HEK293 (cell line): ENCODE results near the gene MAP1LC3B2.
A peak's percentile ranks its signal among the peaks of the same experiment; 100 is the strongest.
"Not testable (repeated sequence)": the region's sequence is repeated elsewhere in the genome, so short reads cannot be mapped to it uniquely, and the experiment has no call there.

Experiments
- CTCF ChIA-PET: fragments of 350-600 bp; formaldehyde crosslinking; extraction: SDS; loops from one replicate; lab custom pipeline; 2021; ENCODE audit warnings: antibody characterized with exemption; lab: Yijun Ruan, JAX
- POLR2A ChIA-PET: fragments of 300-600 bp; formaldehyde crosslinking; extraction: SDS; loops from one replicate; lab custom pipeline; 2020; ENCODE audit warnings: antibody characterized with exemption, inconsistent platforms; lab: Yijun Ruan, JAX
- H3K27ac ChIP-seq: fragments of 200-500 bp; sonication (Bioruptor generic); 2 replicates; pipeline ENCODE4 v1.5.1; 2014; ENCODE audit warnings: low read depth, low read length, control low read depth, inconsistent platforms; ENCODE audit errors: extremely low read depth
- H3K36me3 ChIP-seq, 2 experiments: fragments of 200-500 bp in 1 of 2; sonication (Bioruptor generic) in 1 of 2; 1 replicate in 1 of 2; 2 replicates in 1 of 2; pipeline ENCODE4 v1.5.1; 2014 to 2017; ENCODE audit warnings: inconsistent platforms in 2 of 2, low read length in 2 of 2; ENCODE audit not compliant: control insufficient read depth in 2 of 2, insufficient read depth in 1 of 2
- H3K4me1 ChIP-seq: fragments of 200-500 bp; sonication (Bioruptor generic); 2 replicates; pipeline ENCODE4 v1.5.1; 2014; ENCODE audit warnings: mild to moderate bottlenecking, low read length, inconsistent platforms; ENCODE audit not compliant: control insufficient read depth, insufficient read depth
- H3K4me3 ChIP-seq: 2 replicates; pipeline ENCODE4 v1.5.1; 2011; ENCODE audit warnings: low read depth, mild to moderate bottlenecking, control low read depth, low read length, moderate library complexity
- H3K9me3 ChIP-seq: fragments of 200-500 bp; sonication (Bioruptor generic); 2 replicates; pipeline ENCODE4 v1.5.1; 2014; ENCODE audit warnings: low read depth, low read length, inconsistent platforms; ENCODE audit not compliant: control insufficient read depth, insufficient read depth
- BCL11B ChIP-seq: fragments of 450-650 bp; formaldehyde crosslinking; IDR thresholded peaks from 2 replicates; pipeline ENCODE4 v1.5.1; 2016; ENCODE audit warnings: low read depth, missing biosample characterization, missing genetic modification characterization
- GLI4 ChIP-seq: fragments of 450-650 bp; formaldehyde crosslinking; IDR thresholded peaks from 2 replicates; pipeline ENCODE4 v1.5.1; 2016; ENCODE audit warnings: missing biosample characterization, missing genetic modification characterization
- HOXD13 ChIP-seq: sonication (generic); formaldehyde crosslinking; IDR thresholded peaks from 2 replicates; pipeline ENCODE4 v1.8.0; 2022; ENCODE audit warnings: missing genetic modification reagents, borderline replicate concordance
- KLF8 ChIP-seq: fragments of 450-650 bp; formaldehyde crosslinking; IDR thresholded peaks from 2 replicates; pipeline ENCODE4 v1.5.1; 2016; ENCODE audit warnings: missing biosample characterization, missing genetic modification characterization
- SCRT1 ChIP-seq: fragments of 450-650 bp; formaldehyde crosslinking; IDR thresholded peaks from 2 replicates; pipeline ENCODE4 v1.5.1; 2016; ENCODE audit warnings: missing biosample characterization, missing genetic modification characterization, borderline replicate concordance
- ZNF121 ChIP-seq: fragments of 450-650 bp; formaldehyde crosslinking; IDR thresholded peaks from 2 replicates; pipeline ENCODE4 v1.5.1; 2016; ENCODE audit warnings: missing biosample characterization, missing genetic modification characterization
- ZNF133 ChIP-seq: fragments of 450-650 bp; formaldehyde crosslinking; IDR thresholded peaks from 2 replicates; pipeline ENCODE4 v1.5.1; 2016; ENCODE audit warnings: missing biosample characterization, missing genetic modification characterization
- ZNF211 ChIP-seq: fragments of 450-650 bp; formaldehyde crosslinking; IDR thresholded peaks from 2 replicates; pipeline ENCODE4 v1.5.1; 2016; ENCODE audit warnings: low read depth, missing biosample characterization, missing genetic modification characterization
- ZNF221 ChIP-seq: fragments of 450-650 bp; formaldehyde crosslinking; IDR thresholded peaks from 2 replicates; pipeline ENCODE4 v1.5.1; 2017; ENCODE audit warnings: missing biosample characterization, missing genetic modification characterization, borderline replicate concordance
- ZNF239 ChIP-seq: fragments of 450-650 bp; formaldehyde crosslinking; IDR thresholded peaks from 2 replicates; pipeline ENCODE4 v1.5.1; 2016; ENCODE audit warnings: missing biosample characterization, missing genetic modification characterization
- ZNF302 ChIP-seq: fragments of 450-650 bp; formaldehyde crosslinking; IDR thresholded peaks from 2 replicates; pipeline ENCODE4 v1.5.1; 2016; ENCODE audit warnings: missing biosample characterization, missing genetic modification characterization, low read depth
- ZNF501 ChIP-seq: fragments of 450-650 bp; formaldehyde crosslinking; IDR thresholded peaks from 2 replicates; pipeline ENCODE4 v1.5.1; 2016; ENCODE audit warnings: missing biosample characterization, missing genetic modification characterization
- ZNF514 ChIP-seq: fragments of 450-650 bp; formaldehyde crosslinking; IDR thresholded peaks from 2 replicates; pipeline ENCODE4 v1.5.1; 2016; ENCODE audit warnings: missing biosample characterization, missing genetic modification characterization
- ZNF585B ChIP-seq: fragments of 450-650 bp; formaldehyde crosslinking; IDR thresholded peaks from 2 replicates; pipeline ENCODE4 v1.5.1; 2016; ENCODE audit warnings: missing biosample characterization, missing genetic modification characterization
- ZNF621 ChIP-seq: fragments of 450-650 bp; formaldehyde crosslinking; IDR thresholded peaks from 2 replicates; pipeline ENCODE4 v1.5.1; 2017; ENCODE audit warnings: missing biosample characterization, missing genetic modification characterization
- ZNF623 ChIP-seq: fragments of 450-650 bp; formaldehyde crosslinking; IDR thresholded peaks from 2 replicates; pipeline ENCODE4 v1.5.1; 2016; ENCODE audit warnings: missing biosample characterization, missing genetic modification characterization
- ZNF660 ChIP-seq: fragments of 450-650 bp; IDR thresholded peaks from 2 replicates; pipeline ENCODE4 v1.5.1; 2018; ENCODE audit warnings: missing biosample characterization, mild to moderate bottlenecking, missing genetic modification characterization
- ZNF701 ChIP-seq: fragments of 450-650 bp; formaldehyde crosslinking; IDR thresholded peaks from 2 replicates; pipeline ENCODE4 v1.5.1; 2016; ENCODE audit warnings: missing biosample characterization, missing genetic modification characterization
- ZNF785 ChIP-seq: fragments of 450-650 bp; formaldehyde crosslinking; IDR thresholded peaks from 2 replicates; pipeline ENCODE4 v1.5.1; 2016; ENCODE audit warnings: missing biosample characterization, missing genetic modification characterization
- ZSCAN23 ChIP-seq: fragments of 450-650 bp; formaldehyde crosslinking; IDR thresholded peaks from 2 replicates; pipeline ENCODE4 v1.5.1; 2016; ENCODE audit warnings: missing biosample characterization, missing genetic modification characterization
- TF ChIP-seq, protein P1 (sequence below): fragments of 450-650 bp; formaldehyde crosslinking; IDR thresholded peaks from 2 replicates; pipeline ENCODE4 v1.5.1; 2016; ENCODE audit warnings: missing biosample characterization, missing genetic modification characterization, borderline replicate concordance

Gene MAP1LC3B2

DNA sequence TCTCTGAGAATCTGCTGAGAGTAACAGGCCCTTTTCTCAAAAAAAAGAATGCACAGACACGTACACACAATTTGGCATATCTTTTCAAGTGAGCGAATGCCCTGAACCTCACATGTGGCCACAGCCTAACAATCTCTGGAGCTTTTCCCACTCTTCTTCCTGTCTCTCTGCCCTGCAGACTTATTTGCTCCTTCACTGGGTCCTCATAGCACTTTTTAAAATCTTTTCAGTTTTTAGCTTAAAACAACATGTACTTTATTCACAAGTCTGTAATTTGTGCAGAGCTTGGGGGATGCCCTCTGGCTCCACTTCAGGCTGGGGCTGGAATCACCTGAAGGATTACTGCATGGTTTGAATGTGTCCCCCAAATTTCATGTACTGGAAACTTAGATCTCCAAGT, 9.0 kb downstream of the MAP1LC3B2 start:
- Histone ChIP-seq H3K4me1 (no peaks in the 10 kb centered on the region), H3K4me3 (no peak overlapping the region), H3K36me3 (no peaks in the 10 kb centered on the region), H3K27ac (no peak overlapping the region), H3K9me3 (no peaks in the 10 kb centered on the region)
- no peak for TF ChIP-seq ZNF133 (tag by site-specific recombination)
- TF ChIP-seq ZNF660 (tag by site-specific recombination), result no peak
- TF ChIP-seq ZNF211, result no peak
- TF ChIP-seq ZSCAN23 (tag by site-specific recombination), result no peak
- TF ChIP-seq BCL11B (tag by site-specific recombination), result no peak
- no peak for TF ChIP-seq ZNF302 (tag by site-specific recombination)
- TF ChIP-seq GLI4 (tag by site-specific recombination), result no peak
- no peak for TF ChIP-seq ZNF501
- TF ChIP-seq ZNF514, result no peak
- TF ChIP-seq, protein P1, sequence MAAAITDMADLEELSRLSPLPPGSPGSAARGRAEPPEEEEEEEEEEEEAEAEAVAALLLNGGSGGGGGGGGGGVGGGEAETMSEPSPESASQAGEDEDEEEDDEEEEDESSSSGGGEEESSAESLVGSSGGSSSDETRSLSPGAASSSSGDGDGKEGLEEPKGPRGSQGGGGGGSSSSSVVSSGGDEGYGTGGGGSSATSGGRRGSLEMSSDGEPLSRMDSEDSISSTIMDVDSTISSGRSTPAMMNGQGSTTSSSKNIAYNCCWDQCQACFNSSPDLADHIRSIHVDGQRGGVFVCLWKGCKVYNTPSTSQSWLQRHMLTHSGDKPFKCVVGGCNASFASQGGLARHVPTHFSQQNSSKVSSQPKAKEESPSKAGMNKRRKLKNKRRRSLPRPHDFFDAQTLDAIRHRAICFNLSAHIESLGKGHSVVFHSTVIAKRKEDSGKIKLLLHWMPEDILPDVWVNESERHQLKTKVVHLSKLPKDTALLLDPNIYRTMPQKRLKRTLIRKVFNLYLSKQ (tag by site-specific recombination), result no peak
- TF ChIP-seq ZNF623, result no peak
- TF ChIP-seq ZNF701 (tag by site-specific recombination), result no peak
- no peak for TF ChIP-seq SCRT1 (tag by site-specific recombination)
- TF ChIP-seq KLF8, result no peak
- CTCF ChIA-PET, result interaction anchor here (0.6 kb wide), 1 partner anchor 162 kb away, joined by 3 read pairs; no protein-coding TSS in a partner anchor
- POLR2A ChIA-PET, result no interaction called here

DNA sequence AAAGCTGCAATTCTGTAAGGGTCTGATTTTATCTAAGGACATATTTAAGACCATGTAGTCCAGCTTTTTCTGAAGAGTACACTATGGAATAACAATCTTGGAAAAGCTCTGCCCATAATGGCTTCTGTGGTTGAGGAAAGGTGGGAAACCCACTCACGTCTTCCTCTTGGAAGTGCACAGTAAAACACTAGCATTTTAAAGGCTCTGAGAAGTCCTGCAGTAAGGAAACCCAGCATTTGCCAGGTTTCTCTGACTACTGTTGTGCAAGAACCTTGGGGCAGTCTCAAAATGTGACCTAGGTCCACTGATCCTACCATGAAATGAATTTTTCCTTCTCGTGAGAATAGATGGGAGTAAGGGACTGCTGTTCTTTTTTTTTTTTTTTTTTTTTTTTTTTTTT, 11.9 kb downstream of the MAP1LC3B2 start:
- no peaks in the 10 kb centered on the region for H3K9me3 ChIP-seq
- H3K27ac ChIP-seq, result no peak overlapping the region
- ChIA-PET CTCF (no interaction called here), POLR2A (no interaction called here)
- no peaks in the 10 kb centered on the region for H3K36me3 ChIP-seq
- no peaks in the 10 kb centered on the region for H3K4me1 ChIP-seq
- TF ChIP-seq HOXD13 (CRISPR knock-in tag), result no peak
- TF ChIP-seq ZNF239, result peak; percentile 88; the same call in 1 of the 2 replicates
- no peak overlapping the region for H3K4me3 ChIP-seq

- ChIA-PET CTCF (interaction anchor here (0.6 to 1.1 kb wide), 5 partner anchors 9 to 140 kb away, joined by 3 to 6 read pairs (median 3); no protein-coding TSS in a partner anchor), POLR2A (no interaction called here)
- TF ChIP-seq ZNF121 (no peak), ZNF785 (tag by site-specific recombination) (no peak), ZNF621 (tag by site-specific recombination) (no peak), ZNF585B (no peak), ZNF221 (no peak)
- no peaks in the 10 kb centered on the region for H3K4me1 ChIP-seq
- no peak overlapping the region for H3K4me3 ChIP-seq
- no peaks in the 10 kb centered on the region for H3K9me3 ChIP-seq
- no peak overlapping the region for H3K27ac ChIP-seq
- no peaks in the 10 kb centered on the region for H3K36me3 ChIP-seq
Observed at GRCh38 chr12:116573776-116574175, 14.6 kb downstream of the MAP1LC3B2 start.

- H3K36me3 ChIP-seq, H3K4me1 ChIP-seq, H3K27ac ChIP-seq, H3K4me3 ChIP-seq, H3K9me3 ChIP-seq, CTCF ChIA-PET, POLR2A ChIA-PET: not testable (repeated sequence)
Observed at GRCh38 chr12:116575754-116576153, 16.6 kb downstream of the MAP1LC3B2 start.
